Measurements from ENCODE around the gene WNK1.
A peak's percentile ranks its signal among the peaks of the same experiment; 100 is the strongest.
"Not testable (repeated sequence)": the region's sequence is repeated elsewhere in the genome, so short reads cannot be mapped to it uniquely, and the experiment has no call there.

Gene WNK1

DNA sequence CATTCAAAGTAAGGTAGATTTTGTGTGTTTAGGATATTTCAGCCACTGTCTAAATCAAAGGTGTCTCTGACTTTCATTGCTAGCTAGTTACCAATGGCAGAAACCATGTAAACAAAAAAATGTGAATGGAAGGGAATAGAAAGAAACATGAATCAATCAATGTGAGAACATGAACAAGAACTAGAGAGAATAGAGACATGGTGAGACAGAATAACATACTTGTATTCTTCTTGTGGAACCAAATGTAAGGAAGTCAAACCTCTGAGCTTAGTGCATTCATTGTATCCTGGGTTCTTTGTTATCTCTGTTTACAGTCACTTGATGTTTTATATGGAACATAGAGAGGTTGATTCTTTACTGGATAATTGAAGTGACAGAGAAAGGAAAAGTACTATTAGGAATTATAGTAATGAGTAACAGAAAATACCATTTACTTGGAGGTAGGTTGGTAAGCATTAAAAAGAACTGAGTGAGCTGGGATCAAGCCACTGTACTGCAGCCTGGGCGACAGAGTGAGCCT, 2.6 kb upstream of the WNK1 start:
- no peak for DNase-seq

- DNase-seq = no peak
Measured at GRCh38 chr12:750366-751191, 1.8 kb upstream of the WNK1 start.

DNA sequence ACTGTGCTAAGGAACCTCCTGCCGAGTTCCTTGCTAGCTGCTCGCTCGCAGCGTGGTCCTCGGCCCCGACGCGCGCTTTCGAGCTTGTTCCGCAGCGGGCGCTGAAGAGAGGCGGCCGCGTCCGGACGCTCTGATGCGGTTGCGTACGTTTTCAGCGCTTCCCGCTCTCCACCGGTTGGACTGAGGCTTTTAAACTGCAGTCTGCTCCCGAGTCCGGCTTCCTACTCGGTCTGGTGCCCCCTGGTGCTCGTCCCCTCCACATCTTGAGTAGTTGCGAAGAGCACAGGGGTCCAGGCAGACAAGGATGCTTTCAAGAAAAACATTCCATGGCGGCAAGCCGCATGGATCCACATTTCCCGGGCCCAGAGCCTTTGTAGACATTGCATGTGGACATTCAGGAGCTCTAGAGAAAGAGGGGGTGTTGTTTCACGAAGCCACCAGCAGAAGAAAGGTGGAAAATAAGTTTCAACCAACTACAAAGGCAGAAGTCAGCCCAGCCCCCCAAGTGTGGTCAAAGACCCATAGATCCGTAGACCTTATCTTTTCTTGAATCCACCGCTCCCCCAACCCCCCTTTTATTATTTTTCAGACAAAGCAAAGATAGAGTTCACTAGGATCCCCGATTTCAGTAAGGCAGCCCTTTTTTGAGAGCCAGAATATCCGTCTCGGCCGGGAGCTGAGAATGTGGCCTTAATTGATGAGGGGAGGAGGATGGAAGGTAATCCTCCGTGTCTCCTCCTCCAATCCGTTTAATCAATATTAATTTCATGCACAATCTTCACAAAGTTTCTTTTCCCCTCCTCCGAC, 984 bp upstream of the WNK1 start:
- peak; percentile 64 for DNase-seq

DNA sequence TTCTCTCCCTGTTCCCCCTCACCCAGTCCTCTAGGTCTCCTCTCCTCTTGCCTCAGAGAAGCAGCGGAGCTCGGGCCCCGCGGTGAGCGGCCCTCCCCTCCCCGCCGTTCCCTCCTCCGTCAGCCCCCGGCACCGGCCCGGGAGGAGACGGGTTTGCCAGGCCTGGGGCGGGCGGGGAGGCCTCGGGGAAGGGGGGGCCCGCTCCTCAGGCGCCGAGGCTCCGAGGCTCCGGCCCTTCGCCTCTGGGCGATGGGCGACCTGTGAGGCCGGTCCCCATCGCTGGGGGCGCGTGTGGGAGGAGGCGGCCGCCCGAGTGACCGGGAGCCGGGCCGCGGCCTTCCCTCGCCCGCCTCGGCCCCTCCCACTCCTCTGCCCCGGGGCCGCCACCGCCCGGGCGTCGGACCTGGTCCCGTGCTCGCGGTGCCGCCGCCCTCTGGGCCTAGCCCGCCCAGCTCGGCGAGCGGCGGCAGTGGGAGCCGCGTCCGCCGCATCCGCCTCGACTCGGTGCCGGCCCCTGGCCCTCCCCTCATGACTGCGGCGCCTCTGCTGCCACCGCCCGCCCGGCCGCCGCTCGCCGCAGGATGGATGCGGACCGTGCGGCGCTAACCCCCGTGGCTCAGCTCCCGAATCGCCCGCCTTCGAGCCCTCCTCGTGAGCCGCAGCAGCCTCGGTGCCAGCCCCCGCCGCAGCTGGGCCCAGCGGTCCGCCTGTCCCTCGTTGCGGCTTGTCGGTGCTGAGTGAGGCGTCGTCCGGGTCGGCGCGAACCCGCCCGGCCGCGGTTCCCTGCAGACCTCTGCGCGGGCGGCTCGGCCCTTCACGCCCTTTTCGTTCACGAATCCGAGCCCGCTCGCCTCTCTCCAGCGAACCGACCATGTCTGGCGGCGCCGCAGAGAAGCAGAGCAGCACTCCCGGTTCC, 574 bp downstream of the WNK1 start:
- DNase-seq = peak; percentile 31

DNA sequence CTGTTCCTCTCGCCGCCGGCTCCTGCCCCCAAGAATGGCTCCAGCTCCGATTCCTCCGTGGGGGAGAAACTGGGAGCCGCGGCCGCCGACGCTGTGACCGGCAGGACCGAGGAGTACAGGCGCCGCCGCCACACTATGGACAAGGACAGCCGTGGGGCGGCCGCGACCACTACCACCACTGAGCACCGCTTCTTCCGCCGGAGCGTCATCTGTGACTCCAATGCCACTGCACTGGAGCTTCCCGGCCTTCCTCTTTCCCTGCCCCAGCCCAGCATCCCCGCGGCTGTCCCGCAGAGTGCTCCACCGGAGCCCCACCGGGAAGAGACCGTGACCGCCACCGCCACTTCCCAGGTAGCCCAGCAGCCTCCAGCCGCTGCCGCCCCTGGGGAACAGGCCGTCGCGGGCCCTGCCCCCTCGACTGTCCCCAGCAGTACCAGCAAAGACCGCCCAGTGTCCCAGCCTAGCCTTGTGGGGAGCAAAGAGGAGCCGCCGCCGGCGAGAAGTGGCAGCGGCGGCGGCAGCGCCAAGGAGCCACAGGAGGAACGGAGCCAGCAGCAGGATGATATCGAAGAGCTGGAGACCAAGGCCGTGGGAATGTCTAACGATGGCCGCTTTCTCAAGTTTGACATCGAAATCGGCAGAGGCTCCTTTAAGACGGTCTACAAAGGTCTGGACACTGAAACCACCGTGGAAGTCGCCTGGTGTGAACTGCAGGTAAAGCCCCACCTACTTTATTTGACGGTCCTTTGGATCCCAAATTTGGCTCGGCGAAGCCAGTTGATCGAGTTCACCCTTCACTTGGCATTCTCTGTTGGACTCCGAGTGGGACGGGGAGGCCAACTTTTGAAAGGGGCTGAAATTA, 1.5 kb downstream of the WNK1 start:
- peak; percentile 10 for DNase-seq

GRCh38 chr12:754473-754820, 2.1 kb downstream of the WNK1 start:
- no peak for DNase-seq

DNA sequence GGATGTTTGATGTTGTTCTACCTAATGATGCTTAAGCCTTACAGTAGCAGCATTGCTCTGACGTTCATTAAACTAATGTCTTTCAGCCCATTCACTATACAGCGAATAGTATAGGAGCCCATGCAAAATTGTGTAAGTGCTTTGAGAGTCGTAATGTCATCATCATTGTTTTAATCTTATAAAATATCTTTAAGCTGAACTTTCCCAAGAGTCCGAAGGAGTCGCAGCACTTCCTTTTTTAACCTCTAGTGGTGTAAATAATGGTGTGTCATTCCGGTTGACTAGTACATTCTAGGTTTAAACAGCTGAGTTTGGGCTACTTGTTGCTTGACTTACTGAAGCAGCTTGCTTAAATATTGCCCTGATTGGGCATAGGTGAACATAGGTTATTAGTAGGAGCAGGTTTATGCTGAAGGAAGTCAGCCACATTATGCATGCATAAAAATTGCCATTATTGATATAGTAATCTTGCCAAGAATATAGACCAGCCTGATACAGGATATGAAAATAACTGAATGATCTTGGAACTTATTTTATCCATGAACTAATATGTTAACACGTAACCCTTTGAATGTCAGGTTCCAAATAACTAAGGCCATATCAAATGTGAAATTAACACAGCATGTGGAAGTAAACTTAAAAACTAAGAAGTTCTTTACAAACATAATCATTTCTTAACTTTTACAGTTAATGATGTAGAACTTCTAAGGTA, 2.6 kb downstream of the WNK1 start:
- DNase-seq = no peak

DNA sequence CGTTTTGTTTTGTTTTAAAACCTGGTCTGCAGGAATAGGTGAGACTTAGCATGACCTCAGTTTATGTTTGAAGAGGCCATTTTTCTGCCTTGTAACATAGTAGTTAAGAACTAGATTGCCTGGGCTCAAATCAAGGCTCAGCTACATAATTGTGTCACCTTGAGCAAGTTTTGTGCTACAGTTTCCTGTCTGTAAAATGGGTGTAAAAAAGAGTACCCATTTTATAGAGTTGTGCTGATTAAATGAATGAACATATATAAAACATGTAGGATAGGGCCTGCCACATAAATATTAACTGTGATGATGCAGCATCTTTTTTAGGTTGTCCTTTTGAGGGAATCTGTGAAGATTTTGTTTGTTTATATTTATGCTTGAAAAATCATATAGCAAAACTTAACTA, 7.2 kb downstream of the WNK1 start:
- DNase-seq = no peak

DNA sequence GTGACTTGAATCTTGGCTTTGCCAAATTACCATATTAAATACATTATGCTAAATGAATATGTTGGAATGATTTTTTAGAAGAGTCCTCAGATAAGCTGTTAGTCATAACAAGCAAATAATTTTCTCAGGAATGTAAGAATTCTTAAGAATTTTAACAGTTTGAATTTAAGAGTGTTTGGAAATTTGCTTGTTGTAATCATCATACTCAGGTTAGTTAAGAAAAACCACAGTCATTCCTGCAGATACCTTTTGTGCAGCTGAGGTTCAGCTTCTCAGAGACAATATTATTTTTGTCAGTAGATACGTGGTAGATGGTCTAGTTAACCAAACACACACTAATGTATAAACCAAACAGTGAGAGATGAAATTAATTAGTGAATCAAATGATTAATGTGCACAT, 8.9 kb downstream of the WNK1 start:
- no peak for DNase-seq

DNA sequence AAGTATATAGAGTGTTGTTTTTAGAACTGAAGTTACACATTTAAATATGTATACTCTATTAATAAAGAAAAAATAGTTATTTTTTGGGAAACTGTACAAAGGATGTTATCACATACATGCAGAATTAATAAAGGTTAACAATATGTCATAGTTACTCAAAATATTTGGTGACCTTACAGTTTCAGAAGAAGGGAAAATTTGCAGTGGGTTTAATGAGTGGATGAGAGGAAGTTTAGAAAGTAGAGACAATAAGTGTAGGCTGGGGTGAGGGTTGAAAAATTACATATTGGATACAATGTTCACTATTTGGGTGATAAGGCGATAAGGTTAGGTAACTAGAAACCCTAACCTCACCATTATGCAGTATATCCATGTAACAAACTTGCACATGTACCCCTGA, 13.5 kb downstream of the WNK1 start:
- DNase-seq = no peak

DNA sequence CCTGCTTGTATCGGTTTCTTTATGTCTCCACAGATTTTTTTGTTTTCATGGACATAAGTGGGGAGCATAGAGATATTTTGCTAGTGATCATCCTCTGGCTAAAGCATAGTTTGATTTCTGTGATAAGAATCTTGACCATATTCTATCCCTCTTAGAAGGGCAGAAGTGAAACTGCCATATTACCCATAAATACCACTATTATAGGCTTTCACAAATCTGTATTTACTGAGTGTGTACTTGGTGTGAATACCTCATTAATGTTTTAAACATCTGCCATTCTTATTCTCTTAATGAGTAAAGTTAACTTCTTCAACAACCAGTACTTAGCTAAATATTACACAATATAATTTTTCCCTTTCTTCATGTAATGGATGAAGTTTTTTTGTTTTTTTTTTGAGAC, 16.1 kb downstream of the WNK1 start:
- no peak for DNase-seq

GRCh38 chr12:770479-770878, 18.1 kb downstream of the WNK1 start:
- DNase-seq = no peak

- DNase-seq = no peak
Measured at GRCh38 chr12:772056-772697, 19.8 kb downstream of the WNK1 start.

DNA sequence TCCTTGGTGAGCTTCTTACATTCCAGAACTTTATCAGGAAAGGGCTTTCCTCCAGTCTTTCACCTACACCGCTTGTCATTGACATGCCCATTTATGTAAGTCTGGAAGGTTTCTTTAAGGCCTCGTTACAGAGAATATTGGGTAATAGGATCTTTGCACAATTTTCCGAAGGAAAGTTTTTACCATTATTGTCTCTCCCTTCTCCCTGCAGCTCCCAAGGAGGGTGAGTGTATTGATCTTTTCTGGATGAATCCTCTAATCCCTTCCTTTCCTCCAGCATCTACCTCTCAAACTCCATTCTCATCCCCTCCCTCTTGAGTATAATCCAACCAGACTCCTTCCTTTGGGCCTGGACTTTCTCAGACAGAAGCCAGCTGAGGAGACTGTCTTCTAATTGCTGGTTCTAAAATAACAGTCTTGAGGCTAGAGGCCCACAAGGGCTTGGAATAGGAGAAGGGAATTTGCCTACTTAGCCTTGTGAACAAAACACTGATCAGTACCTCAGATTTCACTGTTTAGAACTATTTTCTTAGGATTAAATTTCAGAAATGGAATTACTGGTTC, 21.8 kb downstream of the WNK1 start:
- DNase-seq = no peak

DNA sequence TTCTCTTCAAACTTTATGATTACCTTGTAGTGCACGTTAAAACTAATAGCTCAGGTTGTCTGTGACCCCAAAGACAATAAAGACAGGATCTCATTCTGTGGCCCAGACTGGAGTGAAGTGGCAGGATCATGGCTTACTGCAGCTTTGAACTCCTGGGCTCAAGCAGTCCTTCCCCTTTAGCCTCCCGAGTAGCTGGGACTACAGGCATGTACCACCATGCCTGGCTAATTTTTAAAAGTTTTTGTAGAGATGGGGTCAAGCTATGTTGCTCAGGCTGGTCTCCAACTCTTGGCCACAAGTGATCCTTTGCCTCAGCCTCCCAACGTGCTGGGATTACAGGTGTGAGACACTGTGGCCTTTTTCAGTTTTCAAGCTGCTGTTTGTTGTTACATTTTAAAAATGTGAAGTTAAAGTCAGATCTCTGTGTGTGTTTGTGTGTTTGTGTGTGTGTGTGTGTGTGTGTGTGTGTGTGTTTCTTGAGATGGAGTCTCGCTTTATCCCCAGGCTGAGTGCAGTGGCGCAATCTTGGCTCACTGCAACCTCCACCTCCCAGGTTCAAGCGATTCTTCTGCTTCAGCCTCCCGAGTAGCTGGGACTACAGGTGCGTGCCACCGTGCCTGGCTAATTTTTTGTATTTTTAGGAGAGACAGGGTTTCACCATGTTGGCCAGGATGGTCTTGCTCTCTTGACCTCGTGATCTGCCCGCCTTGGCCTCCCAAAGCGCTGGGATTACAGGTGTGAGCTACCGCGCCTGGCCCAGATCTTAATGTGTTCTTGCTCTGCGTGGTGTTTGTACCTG, 23.8 kb downstream of the WNK1 start:
- DNase-seq = not testable (repeated sequence)

GRCh38 chr12:776772-777373, 24.5 kb downstream of the WNK1 start:
- not testable (repeated sequence) for DNase-seq

GRCh38 chr12:777550-778047, 25.2 kb downstream of the WNK1 start:
- DNase-seq = no peak

GRCh38 chr12:778615-779014, 26.2 kb downstream of the WNK1 start:
- no peak for DNase-seq
